Endothelial cell of umbilical vein (primary cell): ENCODE data around the gene SLC39A12. TPM values are rescaled to one million over a fixed set of nuclear protein-coding genes. Genes with fewer than 3 reads are reported as not detected.
A peak's percentile ranks its signal among the peaks of the same experiment; 100 is the strongest.

Experiments used
- Bru-seq: library from RNA; stranded (reverse); fragments of 400-500 nt; gene quantifications from one replicate; lab custom pipeline; 2021; lab: Mats Ljungman, UMichigan
- BruChase-seq, 2 experiments: library from RNA; stranded (reverse); fragments of 400-500 nt; gene quantifications; one replicate each; lab custom pipeline; 2021; lab: Mats Ljungman, UMichigan
- BruUV-seq: library from RNA; stranded (reverse); fragments of 400-500 nt; replicated peaks from 2 replicates; lab custom pipeline; 2021; lab: Mats Ljungman, UMichigan
- CTCF ChIA-PET: fragments of 300-600, 350-600 bp; sonication (Branson Sonifier 250); formaldehyde crosslinking; loops from one replicate; lab custom pipeline; 2021; ENCODE audit warnings: antibody characterized with exemption, inconsistent platforms; lab: Charles Lee
- POLR2A ChIA-PET: fragments of 300-600, 350-600 bp; sonication (Branson Sonifier 250); formaldehyde crosslinking; loops from one replicate; lab custom pipeline; 2021; ENCODE audit warnings: antibody characterized with exemption, inconsistent platforms; lab: Charles Lee
- DNase-seq: peaks from one replicate; pipeline ENCODE4 v3.0.0-alpha.2; 2011; ENCODE audit warnings: low read depth, low spot score
- FAIRE-seq: peaks from 2 replicates; lab custom pipeline; 2011; peaks lifted over from hg19 to GRCh38; lab: Jason Lieb, UNC
- H2AFZ ChIP-seq: 2 replicates; pipeline ENCODE4 v1.6.0; 2012; ENCODE audit warnings: low read depth, low read length, control low read depth, inconsistent platforms
- H3K27ac ChIP-seq: 2 replicates; pipeline ENCODE4 v1.5.1; 2011; ENCODE audit warnings: low read depth, mild to moderate bottlenecking, control low read depth, low read length, moderate library complexity; ENCODE audit not compliant: insufficient read depth
- H3K27me3 ChIP-seq, 2 experiments: 2 replicates each; pipeline versions ENCODE4 v1.6.0 to v1.6.1; 2011; ENCODE audit warnings: low read length in 2 of 2, mixed read lengths in 1 of 2; ENCODE audit not compliant: control insufficient read depth in 2 of 2, insufficient read depth in 2 of 2
- H3K36me3 ChIP-seq, 2 experiments: 2 replicates in 1 of 2; 3 replicates in 1 of 2; pipeline ENCODE4 v1.5.1; 2011; ENCODE audit warnings: low read length in 2 of 2, mild to moderate bottlenecking in 1 of 2, moderate library complexity in 1 of 2; ENCODE audit not compliant: control insufficient read depth in 2 of 2, insufficient read depth in 2 of 2; ENCODE audit errors: extremely low read depth in 1 of 2
- H3K4me1 ChIP-seq: 3 replicates; pipeline ENCODE4 v1.5.1; 2011; ENCODE audit warnings: mild to moderate bottlenecking, low read length; ENCODE audit not compliant: control insufficient read depth, insufficient read depth; ENCODE audit errors: extremely low read depth
- H3K4me2 ChIP-seq: 2 replicates; pipeline ENCODE4 v1.6.1; 2011; ENCODE audit warnings: low read length, control low read depth, mixed read lengths; ENCODE audit not compliant: insufficient read depth
- H3K4me3 ChIP-seq, 3 experiments: fragments of 200-600 bp in 1 of 3; sonication (generic), shearing (Covaris generic) in 1 of 3; replicated peaks in 1 of 3; 2 replicates each; pipeline ENCODE4 v1.5.1; 2011 to 2016; ENCODE audit warnings: control low read depth in 3 of 3, low read length in 3 of 3, mild to moderate bottlenecking in 2 of 3, inconsistent platforms in 1 of 3, low read depth in 1 of 3, moderate library complexity in 1 of 3; ENCODE audit not compliant: insufficient read depth in 1 of 3
- H3K79me2 ChIP-seq: 2 replicates; pipeline ENCODE4 v1.6.0; 2012; ENCODE audit warnings: low read length, inconsistent platforms; ENCODE audit not compliant: control insufficient read depth, insufficient read depth
- H3K9ac ChIP-seq: replicated peaks from 2 replicates; pipeline ENCODE3; 2011; ENCODE audit warnings: low read length, control low read depth; ENCODE audit not compliant: insufficient read depth; ENCODE audit errors: extremely low read depth
- H3K9me1 ChIP-seq: replicated peaks from 3 replicates; pipeline ENCODE4 v1.6.0; 2011; ENCODE audit warnings: mild to moderate bottlenecking, low read length; ENCODE audit not compliant: control insufficient read depth, insufficient read depth; ENCODE audit errors: extremely low read depth
- H3K9me3 ChIP-seq: replicated peaks from 2 replicates; pipeline ENCODE4 v1.5.1; 2012; ENCODE audit warnings: low read length, inconsistent platforms; ENCODE audit not compliant: control insufficient read depth, insufficient read depth
- H4K20me1 ChIP-seq: replicated peaks from 2 replicates; pipeline ENCODE3; 2011; ENCODE audit warnings: mild to moderate bottlenecking, low read length; ENCODE audit not compliant: control insufficient read depth, insufficient read depth; ENCODE audit errors: extremely low read depth
- EZH2 ChIP-seq: IDR thresholded peaks from 2 replicates; pipeline ENCODE4 v1.6.1; 2012; ENCODE audit warnings: borderline replicate concordance, low read depth, mild to moderate bottlenecking, moderate library complexity, low read length, inconsistent platforms; ENCODE audit not compliant: severe bottlenecking
- FOS ChIP-seq: IDR thresholded peaks from 2 replicates; pipeline ENCODE4 v1.6.1; 2011; ENCODE audit warnings: mild to moderate bottlenecking, low read length, moderate library complexity, borderline replicate concordance; ENCODE audit not compliant: insufficient read depth
- GATA2 ChIP-seq: IDR thresholded peaks from 2 replicates; pipeline ENCODE4 v1.7.0; 2011; ENCODE audit warnings: low read depth, mild to moderate bottlenecking, moderate library complexity, mixed read lengths, low read length; ENCODE audit not compliant: insufficient read length, insufficient read depth
- JUN ChIP-seq: IDR thresholded peaks from 2 replicates; pipeline ENCODE4 v1.6.1; 2011; ENCODE audit warnings: borderline replicate concordance, low read depth; ENCODE audit not compliant: insufficient read length, insufficient read depth
- POLR2A ChIP-seq: IDR thresholded peaks from 2 replicates; pipeline ENCODE4 v1.6.1; 2012; ENCODE audit warnings: low read depth, mild to moderate bottlenecking, control low read depth, low read length
- POLR2AphosphoS5 ChIP-seq: IDR thresholded peaks from 2 replicates; pipeline ENCODE4 v1.6.1; 2012; ENCODE audit warnings: low read depth, mild to moderate bottlenecking, control low read depth, low read length, moderate library complexity; ENCODE audit not compliant: insufficient read depth
- dilution Hi-C: fragments of 300-500 bp; cut with MboI; formaldehyde crosslinking; loops from one replicate; pipeline ENCODE4 v1.15.0; 2019; ENCODE audit warnings: low sequenced_read_pairs; ENCODE audit not compliant: extremely low pct_ligation_motif_present
- intact Hi-C: fragments of 100-400 bp; cut with micrococcal nuclease; formaldehyde crosslinking; loops from one replicate; pipeline ENCODE4 v1.10.0; 2022
- long read RNA-seq: library from polyadenylated mRNA; stranded (forward); transcript quantifications from one replicate; pipeline ENCODE4 v2.0.0, GENCODE V29; 2021
- polyA minus RNA-seq, 3 experiments: library from RNA; depleted of rRNA, polyadenylated mRNA; stranded (reverse); fragments of >200 nt; gene quantifications; 1 replicate in 1 of 3; 2 replicates in 2 of 3; pipeline ENCODE4 v1.2.3, GENCODE V29; 2011
- polyA plus RNA-seq, 4 experiments: library from polyadenylated mRNA; depleted of rRNA in 3 of 4; stranded (reverse) in 3 of 4; unstranded in 1 of 4; fragments of >200 nt; gene quantifications; 2 replicates each; pipeline versions ENCODE4 v1.2.1 to v1.2.3, GENCODE V29; 2011 to 2012; ENCODE audit warnings: missing spikeins in 1 of 4
- total RNA-seq: library from RNA; stranded (reverse); gene quantifications from 2 replicates; pipeline ENCODE4 v1.2.3, GENCODE V29; 2021
- TF ChIP-seq, protein P1 (sequence below): IDR thresholded peaks from 2 replicates; pipeline ENCODE4 v1.6.1; 2011; ENCODE audit not compliant: insufficient read depth, insufficient read length

SLC39A12 gene
- total RNA-seq, result not detected in 2 replicates
- not detected in 2 replicates for polyA plus RNA-seq
- polyA plus RNA-seq (2011; cell fraction: cytosol; rRNA removed), result not detected in 2 replicates
- not detected in 2 replicates for polyA plus RNA-seq (2011; cell fraction: nucleus; rRNA removed)
- polyA plus RNA-seq (2012), result not detected in 2 replicates
- polyA minus RNA-seq, result not detected in 2 replicates
- polyA minus RNA-seq (2011; cell fraction: cytosol; rRNA and poly(A)+ RNA removed), result not detected
- not detected in 2 replicates for polyA minus RNA-seq (2011; cell fraction: nucleus; rRNA and poly(A)+ RNA removed)
- Bru-seq, nascent RNA, result percentile 5 among the genes with signal in this experiment
- BruChase-seq, experiment 1, labeled RNA remaining after a 6-hour chase, result percentile 1 among the genes with signal in this experiment
- percentile 2 among the genes with signal in this experiment for BruChase-seq, experiment 2, labeled RNA remaining after a 2-hour chase
- long read RNA-seq, result 0 reads

DNA sequence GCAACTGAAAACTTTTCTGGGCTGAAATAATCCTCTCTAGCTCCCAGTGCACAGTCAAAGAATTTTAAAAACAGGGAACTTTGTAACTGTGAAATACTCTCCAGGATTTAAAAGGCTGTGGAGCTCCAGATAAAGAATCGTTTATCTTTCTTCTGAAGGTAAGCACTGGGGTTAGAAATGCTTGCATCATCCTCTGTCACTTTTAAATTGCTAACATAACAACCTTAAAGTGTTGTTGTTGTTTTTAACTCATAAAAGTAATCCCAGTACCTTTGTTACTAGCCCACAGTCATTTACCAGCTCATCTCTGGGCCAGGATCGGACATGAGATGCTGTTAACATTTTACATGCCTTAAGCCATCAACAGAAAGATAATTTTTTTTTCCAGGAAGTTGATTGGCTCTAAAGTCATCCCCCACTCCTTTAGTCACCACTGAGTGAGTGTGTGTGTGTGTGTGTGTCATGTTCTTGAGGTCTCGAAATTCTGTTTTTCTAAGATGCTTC is at the start of gene SLC39A12:
TSS of gene SLC39A12 (plus strand) at position 51 of the 504 bp plus-strand sequence. CDS start 1,359 bp downstream, outside the sequence.
- Histone ChIP-seq H3K27me3 (no peaks in the 10 kb centered on the region), H3K9me3 (no peaks in the 10 kb centered on the region), H3K9ac (no peak within 1 kb of the TSS), H3K4me2 (no peak within 1 kb of the TSS), H4K20me1 (no peaks in the 10 kb centered on the region), H3K27ac (no peak within 1 kb of the TSS), H3K36me3 (no peaks in the 10 kb centered on the region), H3K9me1 (no peaks in the 10 kb centered on the region), H2AFZ (no peak within 1 kb of the TSS), H3K79me2 (no peaks in the 10 kb centered on the region), H3K4me1 (no peaks in the 10 kb centered on the region), H3K4me3 (no peak within 1 kb of the TSS)
- no peak for FAIRE-seq
- ChIA-PET CTCF (no interaction called here), POLR2A (interaction anchor here (0.6 kb wide), 1 partner anchor 1664 kb away, joined by 5 read pairs; no protein-coding TSS in a partner anchor)
- DNase-seq, result no peak
- dilution Hi-C loops (no loop called here), intact Hi-C loops (no loop called here)
- TF ChIP-seq POLR2A, result no peak
- TF ChIP-seq JUN, result no peak
- no peak for TF ChIP-seq FOS
- TF ChIP-seq, protein P1, sequence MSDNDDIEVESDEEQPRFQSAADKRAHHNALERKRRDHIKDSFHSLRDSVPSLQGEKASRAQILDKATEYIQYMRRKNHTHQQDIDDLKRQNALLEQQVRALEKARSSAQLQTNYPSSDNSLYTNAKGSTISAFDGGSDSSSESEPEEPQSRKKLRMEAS, result no peak
- TF ChIP-seq GATA2, result no peak
- no peak for TF ChIP-seq EZH2
- no peak for TF ChIP-seq POLR2AphosphoS5
- BruUV-seq, result no TSS peak
